GM18499 (cell line): Measurements from ENCODE around the gene ST6GALNAC4.

Experiments used
- ATAC-seq: cut with Tn5 transposase; IDR thresholded peaks from one replicate; pipeline ENCODE4 v1.9.1; 2021; ENCODE audit warnings: moderate number of reproducible peaks; ENCODE audit not compliant: insufficient read depth, unreplicated experiment

The ST6GALNAC4 gene

DNA sequence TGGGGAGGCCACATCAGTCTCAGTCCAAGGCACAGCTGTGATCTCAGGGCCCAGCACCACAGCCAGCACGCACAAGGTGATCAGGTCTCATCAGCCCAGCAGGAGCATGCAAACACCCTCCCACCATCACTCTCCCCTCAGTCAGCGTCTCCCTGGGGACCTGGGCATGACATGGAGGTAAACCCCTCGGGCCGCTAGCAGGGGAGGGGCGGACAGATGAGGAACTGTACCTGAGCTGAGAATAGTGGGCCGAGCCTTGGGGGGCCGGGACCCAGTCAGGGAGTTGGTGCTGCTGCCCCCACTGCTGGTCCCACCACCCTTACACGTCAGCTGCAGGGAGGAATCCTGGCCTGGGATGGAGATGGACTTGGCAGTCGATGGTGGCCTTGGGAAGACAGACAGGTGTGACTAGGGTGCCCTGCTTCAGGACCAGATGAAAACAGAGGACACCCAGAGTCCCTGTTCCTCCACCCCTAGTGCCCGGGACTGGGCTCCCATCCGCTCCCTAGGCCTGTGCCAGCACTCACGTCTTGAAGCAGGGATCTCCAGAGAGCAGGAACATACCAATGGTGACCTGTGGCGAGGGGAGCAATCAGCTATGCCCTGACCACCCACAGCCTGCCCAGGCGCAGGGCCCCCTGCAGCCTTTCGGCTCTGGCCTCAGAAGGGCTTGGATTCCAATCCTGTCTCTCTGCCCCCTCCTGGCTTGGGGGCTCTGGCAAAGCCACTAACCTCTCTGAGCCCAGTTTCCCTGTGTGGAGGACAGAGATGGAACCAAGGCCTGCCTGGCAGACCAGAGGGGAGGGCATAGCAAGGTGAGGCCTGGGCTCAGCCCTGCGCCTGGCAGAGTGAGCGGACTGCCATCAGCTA lies 31.2 kb upstream of the ST6GALNAC4 start:
- ATAC-seq, result no peak

DNA sequence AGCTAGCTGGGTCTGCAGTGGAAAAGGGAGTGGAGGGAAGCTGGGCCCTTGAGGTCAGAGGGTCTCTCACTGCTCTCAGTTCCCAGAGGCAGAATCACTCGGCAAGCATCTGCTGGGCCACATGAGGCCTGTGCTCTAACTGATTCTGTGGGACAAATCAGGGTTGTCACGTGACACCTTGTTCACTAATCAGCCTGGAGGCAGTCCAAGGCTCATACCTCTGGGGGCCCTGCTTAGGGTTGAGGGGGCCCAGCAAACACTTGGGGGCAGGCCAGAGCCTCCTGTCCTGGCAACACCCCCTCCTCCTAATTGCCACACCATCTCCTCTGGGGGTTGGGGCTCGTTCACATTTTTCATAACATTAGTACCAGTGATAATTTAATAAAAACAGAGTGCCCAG lies 29.9 kb upstream of the ST6GALNAC4 start:
- no peak for ATAC-seq

DNA sequence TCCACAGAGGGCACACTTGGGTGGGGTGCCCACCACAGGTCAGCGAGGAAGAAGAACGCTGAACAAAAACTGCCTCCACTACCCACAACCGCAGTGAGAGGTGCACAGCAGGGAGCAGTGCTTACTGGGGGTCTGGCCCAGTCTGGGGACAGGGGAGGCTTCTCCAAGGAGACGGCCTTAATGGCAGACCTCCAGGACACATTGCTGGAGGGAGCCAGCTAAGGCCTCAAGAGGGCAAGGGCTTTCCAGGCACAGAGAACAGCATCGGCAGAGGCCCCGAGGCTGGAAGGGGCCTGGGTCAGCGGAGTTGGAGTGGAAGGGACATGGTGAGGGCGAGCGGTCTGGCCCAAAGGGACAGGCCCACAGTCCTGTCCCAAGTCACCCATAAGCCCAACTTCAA lies 29.1 kb upstream of the ST6GALNAC4 start:
- no peak for ATAC-seq

DNA sequence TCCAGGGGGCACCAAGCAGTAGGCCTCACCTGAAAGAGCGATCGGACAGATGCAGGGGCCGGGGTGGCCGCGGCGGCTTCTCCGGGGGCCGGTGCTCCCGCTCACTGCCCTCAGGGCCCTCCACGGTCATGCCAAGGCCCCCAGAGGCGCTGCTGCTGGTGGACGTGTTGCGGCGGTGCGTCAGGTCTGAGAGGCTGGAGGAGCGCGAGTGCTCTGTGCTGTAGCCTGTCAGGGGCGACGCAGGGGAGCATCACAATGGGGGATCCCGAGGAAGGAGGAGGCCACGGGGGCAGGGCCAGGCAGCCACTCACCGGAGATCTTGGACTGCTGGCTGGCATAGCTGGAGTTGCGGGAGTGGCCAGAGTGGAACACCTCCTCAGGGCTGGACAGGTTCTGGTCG lies 28.5 kb upstream of the ST6GALNAC4 start:
- ATAC-seq, result no peak

DNA sequence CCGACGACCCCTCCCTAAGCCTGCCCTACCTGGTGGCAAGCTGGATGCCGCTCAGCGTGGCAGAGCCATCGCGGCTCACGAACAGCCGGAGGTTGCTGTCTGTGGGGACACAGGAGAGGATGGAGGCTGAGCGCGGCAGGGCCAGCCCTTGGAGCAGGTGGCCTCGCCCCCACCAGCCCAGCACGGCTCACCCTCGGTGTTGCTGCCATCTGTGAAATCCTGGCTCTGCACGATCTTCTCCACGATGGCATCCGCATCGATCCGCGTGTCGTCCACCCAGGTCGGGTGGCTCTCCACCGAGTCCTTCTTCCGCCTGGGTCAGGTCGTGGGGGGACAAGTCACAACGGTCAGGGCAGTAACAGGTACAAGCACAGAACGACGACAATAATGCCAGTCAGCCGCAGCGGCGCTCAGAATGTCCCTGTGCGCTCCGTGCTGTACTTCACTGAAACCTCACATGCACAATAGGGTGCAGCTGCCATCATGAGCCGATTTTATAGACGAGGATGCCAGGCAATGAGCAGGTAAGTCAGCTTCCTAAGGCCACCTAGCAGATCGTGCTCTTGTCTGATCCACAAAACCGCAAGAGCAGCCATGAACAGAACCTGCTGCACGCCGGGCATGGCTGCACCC lies 27.9 kb upstream of the ST6GALNAC4 start:
- ATAC-seq, result no peak

DNA sequence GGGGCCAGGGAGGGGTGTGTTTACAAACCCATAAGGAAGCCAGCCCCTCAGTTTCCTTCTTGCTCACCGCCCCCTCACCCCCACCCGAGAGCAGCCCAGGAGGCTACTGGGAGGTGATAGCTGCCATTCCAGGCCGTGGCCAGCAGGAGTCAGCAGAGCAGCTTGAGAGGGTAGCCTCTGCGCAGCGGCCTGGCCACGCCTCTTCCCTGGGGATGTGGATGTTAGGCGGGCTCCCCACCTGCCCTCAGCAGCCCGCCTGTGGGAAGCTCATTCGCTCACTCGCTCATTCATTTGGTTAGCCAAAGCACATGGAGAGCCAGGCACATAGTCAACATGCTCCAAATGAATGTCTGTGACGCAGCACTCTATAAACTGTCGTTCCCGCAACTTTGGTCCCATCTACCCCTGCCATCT lies 26.9 kb upstream of the ST6GALNAC4 start:
- ATAC-seq, result no peak

DNA sequence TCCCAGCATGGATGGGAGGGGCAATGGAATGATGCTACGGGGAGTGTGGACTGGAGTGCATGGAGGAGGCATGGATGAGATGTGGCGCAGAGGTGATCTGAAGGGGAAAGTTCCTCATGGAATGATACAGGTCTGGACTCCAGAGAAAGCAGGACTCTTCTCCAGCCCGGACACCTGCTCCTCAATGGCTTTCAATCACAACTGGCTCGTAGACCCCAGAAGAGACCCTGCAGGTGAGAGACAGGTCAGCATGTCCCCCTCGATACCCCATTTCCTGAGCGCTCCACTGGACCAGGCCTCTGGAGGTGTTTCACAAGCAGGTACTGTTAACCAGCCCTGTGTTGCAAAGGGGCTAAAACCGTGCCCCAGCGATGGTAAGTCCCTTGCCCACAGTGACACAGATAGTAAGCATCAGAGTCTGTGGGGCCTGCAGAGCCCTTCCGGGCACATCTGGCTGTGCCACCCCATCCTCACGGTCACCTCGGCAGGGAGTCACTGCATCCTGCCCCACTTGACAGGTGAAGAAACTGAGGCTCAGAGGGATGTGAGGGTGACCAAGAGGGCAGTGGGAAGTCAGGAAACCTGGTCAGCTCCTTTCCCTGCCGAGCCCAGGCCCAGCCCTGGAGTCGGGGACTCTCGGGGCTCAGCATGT lies 26.3 kb upstream of the ST6GALNAC4 start:
- ATAC-seq, result no peak

DNA sequence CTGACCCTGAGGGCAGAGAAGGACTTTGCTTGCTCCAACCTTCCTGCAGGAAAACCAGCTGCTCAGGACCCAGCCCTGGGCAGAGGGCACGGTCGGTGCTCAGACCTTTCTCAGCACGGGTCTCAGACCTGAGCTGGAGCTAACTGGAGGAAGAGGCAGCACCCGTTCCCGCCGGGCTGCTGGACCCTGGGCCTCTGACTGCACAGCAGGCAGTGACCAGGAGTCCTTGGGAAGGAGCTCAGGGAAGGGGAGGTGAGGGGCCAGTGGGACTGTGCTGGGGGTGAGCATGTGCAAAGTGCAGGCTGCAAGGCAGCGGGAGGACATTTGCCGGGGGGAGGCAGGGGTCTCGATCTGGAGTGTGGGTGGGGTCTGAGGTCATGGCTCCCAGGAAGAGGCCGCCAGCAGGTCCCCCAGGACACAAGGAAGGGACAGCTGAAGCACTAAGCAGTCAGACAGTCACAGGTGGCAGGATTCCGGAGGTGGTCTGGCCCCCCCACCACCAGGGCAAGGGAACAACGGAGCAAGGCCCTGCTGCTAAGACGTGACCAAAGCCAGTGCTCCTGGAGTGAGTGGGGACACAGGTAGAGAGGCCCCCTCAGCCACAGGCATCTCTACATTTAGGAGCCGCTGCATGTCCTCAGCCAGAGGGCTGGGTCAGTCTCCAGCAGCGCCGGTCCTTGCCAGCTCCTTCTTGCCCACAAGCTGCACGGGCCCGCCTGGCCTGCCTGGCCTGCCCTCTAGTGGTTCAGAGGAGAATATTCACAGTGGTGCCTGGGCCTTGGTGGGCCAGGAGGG lies 25.6 kb upstream of the ST6GALNAC4 start:
- no peak for ATAC-seq

DNA sequence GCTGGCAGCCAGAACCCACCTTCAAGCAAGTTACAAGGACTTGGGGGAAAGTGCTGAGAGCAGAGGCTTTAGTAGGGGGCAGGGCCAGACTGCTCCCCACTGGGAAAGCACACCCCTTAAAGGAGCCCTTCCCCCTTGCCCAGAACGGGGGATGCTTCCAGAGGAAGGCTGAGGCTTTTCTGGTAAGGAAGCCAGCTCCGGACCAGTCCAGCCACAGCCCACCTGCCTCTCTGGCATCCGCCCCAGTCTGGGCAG lies 25.0 kb upstream of the ST6GALNAC4 start:
- no peak for ATAC-seq

DNA sequence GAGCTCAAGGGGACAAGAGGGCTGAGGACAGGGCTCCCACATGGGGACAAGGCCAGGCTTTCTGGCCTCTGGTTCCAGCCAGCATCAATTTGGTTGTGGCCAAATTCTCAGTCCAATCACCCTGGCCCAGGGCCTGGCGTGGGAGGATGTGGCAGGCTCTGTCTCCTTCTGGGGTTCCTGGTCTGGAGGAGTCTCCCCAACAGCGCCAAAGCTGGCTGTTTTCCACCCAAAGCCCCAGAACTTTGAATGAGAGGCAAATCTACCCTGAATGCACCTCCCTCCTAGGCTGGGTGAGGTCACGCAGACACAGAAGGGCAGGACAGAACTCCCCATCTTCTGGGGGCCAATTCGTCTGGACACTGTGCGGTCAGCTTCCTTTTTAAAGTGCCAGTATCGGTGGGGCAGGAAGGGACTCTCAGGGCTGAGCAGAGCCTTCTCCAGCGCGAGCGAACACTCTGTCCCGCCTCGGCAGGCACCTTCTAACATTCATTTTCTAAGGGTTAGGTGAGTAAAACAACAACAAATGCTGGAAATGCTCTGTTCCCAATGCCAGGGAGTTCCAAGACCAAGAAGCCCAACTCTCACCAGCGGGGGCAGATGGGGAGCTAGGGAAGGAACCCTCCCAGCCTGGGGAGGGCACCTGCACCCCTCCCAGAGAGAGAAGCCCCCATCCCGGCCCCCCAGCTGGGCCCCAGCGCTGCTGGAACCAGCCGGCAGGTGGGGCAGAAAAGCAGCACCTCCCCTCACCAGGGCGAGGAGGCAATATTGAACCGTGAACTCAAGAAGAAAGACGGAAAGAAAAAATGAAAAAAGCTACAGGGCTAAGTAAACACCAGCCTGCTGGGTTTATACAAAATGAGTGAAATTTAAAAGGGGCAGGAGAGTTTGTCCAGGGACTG lies 24.5 kb upstream of the ST6GALNAC4 start:
- no peak for ATAC-seq

DNA sequence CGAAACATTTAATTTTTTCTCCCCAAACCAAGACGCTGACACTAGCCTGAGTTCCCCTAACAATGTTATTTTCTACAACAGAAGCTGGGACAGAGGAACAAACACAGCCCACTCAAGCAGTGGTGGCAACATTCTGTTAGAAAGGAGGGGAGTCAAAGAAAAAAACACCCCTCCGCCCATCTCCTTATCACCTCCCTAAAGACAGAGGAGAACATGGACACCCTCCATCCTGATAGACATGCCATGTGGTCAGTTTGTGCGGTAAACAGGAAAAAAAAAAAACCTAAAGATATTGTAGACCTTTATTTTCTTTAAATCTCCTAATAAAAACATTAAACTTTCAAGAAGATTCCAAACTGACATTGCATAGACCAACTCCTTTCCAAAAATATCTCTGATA lies 23.8 kb upstream of the ST6GALNAC4 start:
- no peak for ATAC-seq

DNA sequence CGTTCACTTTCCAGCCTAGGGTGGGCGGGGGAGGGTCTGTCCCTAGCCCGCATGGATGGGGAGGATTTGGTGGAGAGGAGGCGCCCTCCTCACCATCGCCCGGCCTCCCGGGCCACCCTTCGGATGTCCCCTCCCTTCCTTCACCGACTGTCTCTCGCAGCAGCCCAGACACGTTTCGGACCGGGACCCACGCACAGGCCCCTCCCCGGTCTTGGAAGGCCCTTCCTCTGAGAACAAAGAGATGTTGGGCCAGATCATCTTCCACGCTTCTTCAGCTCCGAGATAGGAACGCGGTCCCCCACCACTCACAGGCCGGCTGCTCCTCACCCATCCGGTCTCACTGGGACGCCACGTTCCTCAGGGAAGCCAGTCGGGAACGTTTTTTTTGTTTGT lies 21.5 kb upstream of the ST6GALNAC4 start:
- ATAC-seq, result no peak

DNA sequence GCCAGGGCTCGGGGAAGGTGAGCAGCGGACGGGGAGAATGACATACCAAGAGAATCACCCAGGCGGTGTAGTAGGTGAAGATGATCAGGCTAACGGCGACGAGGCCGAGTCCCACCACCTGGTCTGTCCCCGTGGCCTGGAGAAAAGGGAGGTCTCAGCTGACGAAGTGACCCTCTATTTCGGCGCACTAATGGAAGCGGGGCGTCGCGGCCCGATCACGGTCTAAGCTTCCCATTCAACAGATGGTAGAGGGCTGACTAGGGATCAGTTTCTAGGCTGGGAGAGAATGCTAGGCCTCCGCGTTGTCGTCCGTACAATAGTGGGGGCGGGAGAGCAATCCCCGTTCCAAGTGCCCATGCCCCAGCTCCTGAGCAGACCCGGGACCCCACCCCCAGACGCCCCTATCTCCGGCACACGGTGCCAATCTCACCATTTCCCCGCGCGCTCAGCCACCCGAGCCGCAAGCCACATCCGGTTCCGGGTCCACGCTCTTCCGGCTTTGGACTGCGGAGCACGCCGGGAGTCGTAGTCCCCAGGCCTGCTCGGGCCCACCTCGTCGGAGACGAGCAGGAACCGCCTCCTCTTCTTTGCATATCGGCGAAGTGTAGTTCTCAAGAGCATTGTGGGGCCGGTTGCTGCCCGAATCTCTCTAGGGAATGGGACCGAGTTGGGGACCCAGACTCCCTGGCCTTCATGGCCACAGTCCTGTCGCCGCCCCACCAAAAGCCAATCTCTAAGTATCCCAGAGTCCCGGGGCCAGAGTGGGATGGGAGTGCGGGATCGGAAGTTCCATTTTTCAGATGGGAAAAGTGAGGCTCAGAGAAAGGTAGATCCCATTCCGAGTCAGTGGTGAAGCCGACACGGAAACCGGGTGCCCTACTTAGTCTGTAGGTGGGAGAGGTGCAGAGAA lies 20.8 kb upstream of the ST6GALNAC4 start, which contains the start of gene DPM2:
DPM2 (minus strand) TSS at position 467 of the 910 bp plus-strand sequence; CDS start at position 433, 34 bp downstream.
- ATAC-seq, result no peak

DNA sequence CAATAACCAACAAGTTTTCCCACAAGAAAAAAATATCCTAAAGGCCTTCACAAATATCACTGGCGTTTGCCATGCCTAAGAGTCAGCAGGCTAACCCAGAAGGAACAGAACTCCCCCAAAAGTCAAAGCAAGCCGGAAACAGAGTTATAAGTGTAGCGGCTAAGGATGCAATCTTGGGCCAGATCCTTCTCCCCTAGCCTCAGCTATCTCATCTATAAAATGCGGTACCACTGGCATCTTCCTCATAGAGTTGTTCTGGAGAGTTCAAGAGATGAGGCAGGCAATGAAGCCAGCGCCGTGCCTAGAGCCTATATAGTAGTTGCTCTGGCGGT lies 20.2 kb upstream of the ST6GALNAC4 start:
- ATAC-seq, result no peak

DNA sequence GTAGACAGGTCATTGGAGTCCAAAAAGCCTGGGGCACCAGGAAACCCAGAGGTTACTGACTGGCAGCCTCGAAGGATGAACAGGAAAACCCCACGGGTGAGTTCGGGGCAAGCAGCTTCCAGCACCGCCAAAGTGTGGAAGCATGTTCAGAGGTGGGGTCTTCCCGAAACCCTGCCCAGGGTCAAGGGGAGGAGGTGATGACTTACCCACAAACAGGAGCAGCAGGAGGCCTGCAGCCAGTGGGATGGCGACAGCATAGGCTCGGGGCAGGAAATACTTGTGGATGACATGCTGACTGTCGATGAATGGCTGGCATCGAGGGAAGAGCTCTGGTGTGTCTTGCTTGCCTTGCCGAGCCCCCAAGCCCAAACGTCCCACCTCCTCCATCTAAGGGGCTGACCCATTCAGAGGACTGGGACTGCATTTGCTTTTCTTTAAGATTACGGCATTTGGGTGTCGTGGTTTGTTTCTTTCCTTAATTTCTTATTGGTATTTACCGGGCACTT lies 19.6 kb upstream of the ST6GALNAC4 start:
- ATAC-seq, result no peak

DNA sequence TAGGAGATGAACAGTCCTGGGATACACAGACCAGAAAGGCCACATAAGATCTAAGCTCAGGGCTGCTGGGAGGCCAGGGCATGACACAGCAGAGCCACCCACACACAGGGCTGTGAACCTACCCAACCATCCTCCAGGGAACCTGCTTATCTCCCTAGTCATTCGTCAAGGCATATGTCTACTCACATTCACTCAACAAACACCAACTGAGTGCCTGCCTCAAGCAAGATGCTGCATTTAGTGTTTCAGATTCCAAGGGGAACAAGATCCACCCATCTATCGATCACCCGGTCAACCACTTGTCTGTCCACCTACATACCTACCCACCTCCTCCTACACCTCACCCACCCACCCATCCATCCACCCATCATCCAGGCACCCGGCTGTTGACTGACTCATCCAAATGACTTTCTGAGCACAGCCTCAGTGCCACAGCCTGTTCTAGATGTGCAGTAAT lies 19.0 kb upstream of the ST6GALNAC4 start:
- no peak for ATAC-seq

DNA sequence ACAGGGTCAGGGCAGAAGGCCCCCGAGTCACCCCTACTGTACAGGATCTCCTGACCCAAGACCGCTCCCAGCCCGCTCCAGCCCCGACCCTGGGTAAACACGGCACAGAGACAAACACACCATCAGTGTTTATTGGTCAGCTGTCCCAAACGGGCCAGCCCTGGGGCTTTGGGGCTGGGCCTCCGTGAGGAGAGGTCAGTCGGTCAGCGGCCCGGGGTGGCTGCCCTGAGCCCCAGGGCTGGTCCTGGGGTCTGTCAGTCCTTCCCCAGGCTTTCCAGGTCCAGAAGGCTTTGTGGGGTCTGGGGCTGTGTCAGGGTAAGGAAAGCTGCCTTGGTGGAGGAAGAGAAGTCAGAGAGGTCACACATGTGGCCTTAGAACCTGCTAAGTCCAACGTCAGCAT lies 18.1 kb upstream of the ST6GALNAC4 start:
- ATAC-seq, result no peak

DNA sequence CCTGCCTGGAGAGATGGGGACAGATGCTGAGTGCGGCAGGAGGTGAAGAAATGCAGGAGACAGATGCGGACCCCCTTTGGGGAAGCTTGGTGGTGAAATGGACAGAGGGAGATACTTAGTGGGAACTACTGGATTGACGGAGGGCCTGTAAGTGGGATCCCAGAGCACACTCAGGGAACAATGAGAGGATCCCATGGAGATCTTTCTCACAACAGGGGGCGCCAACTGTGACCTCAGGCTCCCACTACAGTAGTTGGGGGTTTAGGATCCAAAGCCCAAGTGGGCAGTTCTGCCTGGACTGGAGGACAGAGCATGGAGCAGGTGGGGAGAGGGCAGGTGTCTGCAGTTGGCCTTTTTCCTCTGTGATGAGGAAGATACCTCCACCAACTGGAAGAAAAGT lies 17.4 kb upstream of the ST6GALNAC4 start:
- ATAC-seq, result no peak
